ENCODE data around the gene CEP20.

DNA sequence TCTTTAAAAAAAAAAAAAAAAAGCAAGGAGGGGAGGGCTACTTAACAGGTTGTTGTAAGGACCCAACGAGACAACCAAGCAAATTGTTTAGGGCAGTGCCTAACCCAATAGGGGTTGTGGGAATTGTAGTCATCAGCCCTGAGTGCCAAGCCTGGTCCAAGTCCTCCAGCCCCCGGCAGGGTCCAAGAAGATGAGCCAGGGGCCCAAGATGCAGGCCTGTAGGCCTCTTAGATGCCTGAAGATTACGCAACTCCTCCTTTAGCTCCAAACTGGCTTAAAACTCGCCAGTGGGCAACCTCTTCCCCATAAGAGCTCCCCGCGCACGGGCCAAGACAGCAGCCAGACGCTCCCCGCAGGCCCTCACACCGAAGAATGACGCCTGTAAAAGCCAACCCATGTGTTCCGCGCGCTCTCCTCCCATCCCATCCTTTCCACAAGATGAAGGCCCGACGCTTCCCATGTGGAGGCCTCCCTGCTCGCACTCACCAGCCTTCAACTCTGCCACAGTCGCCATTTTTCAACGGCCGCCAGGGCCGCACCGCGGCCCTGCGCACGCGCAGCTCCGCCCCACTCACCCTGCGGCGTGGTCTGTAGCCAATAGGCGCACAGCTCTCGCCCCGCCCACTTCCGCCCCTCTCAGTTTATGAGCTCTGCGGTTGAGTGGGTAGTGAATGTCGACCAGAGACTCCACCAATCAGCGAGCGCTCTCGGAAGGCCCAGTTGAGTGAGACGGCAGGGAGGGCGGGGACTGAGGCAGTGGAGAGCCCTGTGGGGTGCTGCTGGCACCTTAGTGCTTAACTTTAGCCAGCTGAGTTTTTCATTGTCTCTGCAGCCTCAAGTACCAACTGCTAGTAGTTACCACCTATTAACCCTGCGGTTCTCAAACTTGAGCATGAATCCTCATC lies at the start of gene CEP20:
- TF ChIP-seq POLR2AphosphoS5 (IDR thresholded peaks at IDR 0.05; ENCODE audit: insufficient read depth in 1 of 2, low read depth in 1 of 2): peak; percentile 86 to 95
- TF ChIP-seq POLR2A (IDR thresholded peaks at IDR 0.05): peak in 1 of 2 donors; percentile 52
- TF ChIP-seq CTCF (IDR thresholded peaks at IDR 0.05): peak in 2 of 3 experiments; percentile 17 to 36

Measured in vagina (tissue), 2 donors.